Stimulated activated naive CD8-positive, alpha-beta T cell treated with anti-CD3 and anti-CD28 coated beads, Interleukin-15, Interleukin-2, amounts not matched to agents 100 ng/mL and 50 ng/mL, for 24 hours (primary cell): ENCODE data around the gene HDLBP.

ENCODE experiments used
- H3K27ac Mint-ChIP-seq: one replicate; pipeline ENCODE4 v1.8.0; 2021; ENCODE audit warnings: mild to moderate bottlenecking, mixed read lengths
- H3K27me3 Mint-ChIP-seq: one replicate; pipeline ENCODE4 v1.8.0; 2021; ENCODE audit warnings: mixed read lengths
- H3K36me3 Mint-ChIP-seq: one replicate; pipeline ENCODE4 v1.8.0; 2021; ENCODE audit warnings: low read depth, mixed read lengths
- H3K4me1 Mint-ChIP-seq: one replicate; pipeline ENCODE4 v1.8.0; 2021; ENCODE audit warnings: low read depth, mixed read lengths
- H3K4me3 Mint-ChIP-seq: one replicate; pipeline ENCODE4 v1.8.0; 2021; ENCODE audit warnings: mild to moderate bottlenecking, mixed read lengths
- H3K9me3 Mint-ChIP-seq: one replicate; pipeline ENCODE4 v1.8.0; 2021; ENCODE audit warnings: mixed read lengths

Gene HDLBP

DNA sequence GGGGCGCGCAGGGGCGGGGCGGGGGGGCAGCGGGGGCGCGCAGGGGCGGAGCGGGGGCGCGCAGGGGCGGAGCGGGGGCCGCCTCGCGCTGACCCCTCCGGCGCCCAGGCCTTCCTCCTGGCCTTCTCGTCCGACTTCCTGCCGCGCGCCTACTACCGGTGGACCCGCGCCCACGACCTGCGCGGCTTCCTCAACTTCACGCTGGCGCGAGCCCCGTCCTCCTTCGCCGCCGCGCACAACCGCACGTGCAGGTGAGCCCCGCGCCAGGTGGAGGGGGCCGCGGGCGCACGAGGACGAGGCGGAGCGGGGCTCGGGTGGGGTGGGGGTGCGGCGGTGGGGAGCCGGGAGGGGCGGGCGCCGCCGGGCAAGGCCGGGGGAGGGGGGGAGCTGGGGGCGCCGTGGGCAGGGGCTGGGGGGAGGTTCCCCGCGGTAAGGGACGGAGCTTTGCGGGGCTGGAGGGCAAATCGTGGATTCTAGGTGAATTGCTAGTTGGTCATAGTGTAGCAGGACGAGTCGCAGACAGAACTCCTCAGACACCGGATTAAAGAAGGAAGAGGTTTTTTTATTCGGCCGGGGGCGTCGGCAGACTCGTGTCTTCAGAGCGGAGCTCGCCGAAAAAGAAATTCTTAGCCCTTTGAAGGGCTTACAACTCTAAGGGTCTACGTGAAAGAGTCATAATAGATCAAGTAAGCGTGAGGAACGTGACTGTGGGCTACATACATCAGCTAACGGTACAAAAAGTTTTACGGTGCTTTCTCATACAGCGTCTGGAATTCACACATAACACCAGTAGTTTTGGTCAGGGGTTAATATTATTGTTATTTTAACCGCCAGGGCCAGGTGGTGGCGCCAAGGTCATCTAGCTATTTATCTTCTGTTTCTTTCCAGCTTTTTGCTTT, 97.1 kb downstream of the HDLBP start:
- Mint-ChIP-seq H3K27ac (peak overlapping the region; percentile 55), H3K9me3 (no peaks in the 10 kb centered on the region), H3K4me1 (peaks cover 14% of the 10 kb centered on the region), H3K4me3 (peak overlapping the region; percentile 79), H3K36me3 (no peaks in the 10 kb centered on the region), H3K27me3 (peaks cover 15% of the 10 kb centered on the region)

DNA sequence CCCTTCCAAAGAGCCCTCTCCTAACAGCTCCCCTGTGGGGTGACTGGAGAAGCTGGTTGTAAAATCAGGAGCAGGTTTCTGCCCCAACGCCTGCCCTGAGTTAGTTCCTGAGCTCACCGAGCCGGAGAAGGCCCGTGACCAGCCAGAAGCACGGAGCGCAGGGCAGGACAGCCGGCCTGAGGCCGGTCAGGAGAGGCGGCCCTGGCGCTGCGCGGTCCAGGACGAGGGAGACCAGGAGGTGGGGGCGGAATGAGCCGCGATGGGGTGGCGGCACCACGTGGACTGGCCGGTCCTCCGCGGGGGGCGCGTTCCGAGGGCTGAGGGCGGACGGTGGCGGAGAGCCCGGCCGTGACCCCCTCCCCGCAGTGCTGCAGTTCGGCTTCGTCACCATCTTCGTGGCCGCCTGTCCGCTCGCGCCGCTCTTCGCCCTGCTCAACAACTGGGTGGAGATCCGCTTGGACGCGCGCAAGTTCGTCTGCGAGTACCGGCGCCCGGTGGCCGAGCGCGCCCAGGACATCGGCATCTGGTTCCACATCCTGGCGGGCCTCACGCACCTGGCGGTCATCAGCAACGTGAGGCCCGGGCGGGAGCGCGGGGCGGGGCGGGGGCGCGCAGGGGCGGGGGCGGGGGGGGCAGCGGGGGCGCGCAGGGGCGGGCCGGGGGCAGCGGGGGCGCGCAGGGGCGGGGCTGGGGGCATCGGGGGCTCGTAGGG, 98.0 kb downstream of the HDLBP start:
- Mint-ChIP-seq H3K27ac (no peak overlapping the region), H3K4me1 (peaks cover 11% of the 10 kb centered on the region), H3K9me3 (no peaks in the 10 kb centered on the region), H3K4me3 (peak overlapping the region; percentile 69), H3K27me3 (peaks cover 15% of the 10 kb centered on the region), H3K36me3 (no peaks in the 10 kb centered on the region)

DNA sequence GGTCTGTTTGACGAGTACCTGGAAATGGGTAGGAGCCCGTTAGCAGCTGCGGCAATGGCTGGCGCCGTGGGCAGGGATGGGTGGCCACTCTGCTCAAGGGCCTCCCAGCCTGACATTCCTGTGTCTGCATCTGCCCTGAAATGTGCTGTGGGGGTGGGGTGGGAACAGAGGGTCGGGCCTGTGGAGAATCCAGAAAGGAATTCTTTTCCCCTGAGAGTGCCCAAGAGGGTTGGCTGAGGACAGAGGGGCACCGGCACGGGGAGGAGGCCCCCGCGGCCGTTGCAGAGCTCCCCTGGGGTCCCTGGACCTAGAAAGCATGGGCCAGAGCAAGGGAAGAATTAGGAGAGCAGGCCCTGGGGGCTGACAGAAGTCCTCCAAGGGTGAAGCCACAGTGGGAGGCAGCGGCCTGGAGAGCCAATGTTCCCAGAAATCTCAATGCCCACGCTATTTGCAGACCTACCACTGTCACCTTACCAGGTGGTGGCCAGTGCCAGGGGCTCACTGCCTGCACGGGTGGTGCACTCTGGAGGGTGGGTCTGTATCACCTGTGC, 99.2 kb downstream of the HDLBP start:
- Mint-ChIP-seq H3K4me1 (peaks cover 11% of the 10 kb centered on the region), H3K4me3 (peak overlapping the region; percentile 51), H3K9me3 (no peaks in the 10 kb centered on the region), H3K27ac (peak overlapping the region; percentile 57), H3K27me3 (peaks cover 15% of the 10 kb centered on the region), H3K36me3 (no peaks in the 10 kb centered on the region)

DNA sequence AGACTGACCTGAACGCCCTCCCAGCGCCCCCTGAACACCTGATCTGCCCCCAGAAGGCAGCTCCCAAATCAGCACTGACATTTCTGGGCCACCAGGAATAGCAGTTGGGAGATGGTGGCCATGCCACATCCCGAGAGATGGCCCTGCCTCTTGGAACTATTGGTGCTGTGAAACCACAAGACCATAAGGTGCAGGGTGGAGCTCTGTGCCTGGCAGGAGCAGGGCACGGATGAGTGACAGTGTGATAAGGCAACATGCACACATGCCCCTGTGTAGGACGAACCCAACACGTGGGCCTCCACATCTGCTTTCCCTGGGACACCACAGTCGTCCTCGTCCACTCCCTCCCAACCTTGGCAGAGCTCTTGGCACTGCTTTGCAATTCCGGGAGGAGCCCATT, 100.1 kb downstream of the HDLBP start:
- Mint-ChIP-seq H3K4me1 (peaks cover 11% of the 10 kb centered on the region), H3K4me3 (no peak overlapping the region), H3K27ac (no peak overlapping the region), H3K9me3 (no peaks in the 10 kb centered on the region), H3K36me3 (no peaks in the 10 kb centered on the region), H3K27me3 (peaks cover 15% of the 10 kb centered on the region)

DNA sequence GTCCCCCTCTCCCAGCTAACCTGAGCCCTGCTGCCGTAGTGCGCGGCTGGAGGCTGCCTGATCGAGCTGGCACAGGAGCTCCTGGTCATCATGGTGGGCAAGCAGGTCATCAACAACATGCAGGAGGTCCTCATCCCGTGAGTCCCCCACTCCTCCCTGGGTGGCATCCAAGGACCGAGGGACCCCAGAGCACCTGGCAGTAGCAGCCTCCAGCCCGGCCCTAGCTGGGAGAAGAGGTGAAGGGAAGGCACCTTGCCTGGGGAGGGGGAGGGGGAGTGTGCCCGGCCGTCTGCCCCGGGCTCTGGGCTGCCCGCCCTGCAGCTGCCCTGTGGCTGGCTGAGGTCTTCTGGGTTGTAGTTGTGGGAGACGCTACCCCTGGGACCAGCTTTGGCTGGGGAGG, 100.7 kb downstream of the HDLBP start:
- Mint-ChIP-seq H3K4me1 (peaks cover 11% of the 10 kb centered on the region), H3K27ac (no peak overlapping the region), H3K4me3 (no peak overlapping the region), H3K27me3 (peaks cover 12% of the 10 kb centered on the region), H3K9me3 (no peaks in the 10 kb centered on the region), H3K36me3 (no peaks in the 10 kb centered on the region)

DNA sequence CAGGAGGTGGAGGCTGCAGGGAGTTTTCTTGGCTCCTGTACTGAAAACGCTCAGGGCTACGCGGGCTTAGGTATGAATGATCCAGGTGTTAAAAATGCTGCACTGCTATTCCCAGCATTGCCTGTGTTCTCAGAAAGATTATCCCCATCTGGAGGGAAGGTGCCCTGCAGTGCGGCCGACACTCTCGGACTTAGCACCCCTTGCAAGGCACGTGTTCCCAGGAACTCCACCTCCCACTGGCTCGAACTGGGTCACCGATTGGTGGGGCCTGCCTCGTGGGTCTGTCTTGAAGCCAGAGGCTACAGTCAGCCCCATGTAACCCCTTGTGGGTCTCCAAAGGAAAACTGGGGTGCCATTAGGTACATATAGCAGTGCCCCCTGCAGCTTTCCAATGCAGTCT, 101.3 kb downstream of the HDLBP start:
- Mint-ChIP-seq H3K27me3 (peaks cover 8% of the 10 kb centered on the region), H3K9me3 (no peaks in the 10 kb centered on the region), H3K27ac (no peak overlapping the region), H3K4me3 (no peak overlapping the region), H3K4me1 (peaks cover 9% of the 10 kb centered on the region), H3K36me3 (no peaks in the 10 kb centered on the region)

DNA sequence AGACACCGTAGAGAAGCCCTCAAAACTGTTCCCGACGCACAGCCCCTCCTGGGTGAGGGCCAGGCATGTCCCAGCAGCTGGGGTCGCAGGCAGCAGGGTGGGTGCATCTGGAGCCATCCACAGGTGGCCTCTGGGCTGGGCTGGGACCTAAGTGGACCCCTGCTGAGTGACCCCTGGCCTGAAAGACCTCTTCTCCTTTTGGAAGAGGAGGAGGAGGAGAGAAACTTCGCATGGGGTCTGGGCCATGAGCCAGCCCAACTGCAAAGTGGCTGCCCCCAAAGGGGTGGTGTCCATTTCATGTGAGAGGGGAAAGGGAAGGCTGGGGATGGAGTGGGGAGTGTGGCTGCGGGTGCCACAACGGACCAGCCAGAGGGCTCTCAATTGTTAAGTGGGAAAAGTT, 101.9 kb downstream of the HDLBP start:
- no peaks in the 10 kb centered on the region for H3K9me3 Mint-ChIP-seq
- H3K4me1 Mint-ChIP-seq, result peaks cover 2% of the 10 kb centered on the region

DNA sequence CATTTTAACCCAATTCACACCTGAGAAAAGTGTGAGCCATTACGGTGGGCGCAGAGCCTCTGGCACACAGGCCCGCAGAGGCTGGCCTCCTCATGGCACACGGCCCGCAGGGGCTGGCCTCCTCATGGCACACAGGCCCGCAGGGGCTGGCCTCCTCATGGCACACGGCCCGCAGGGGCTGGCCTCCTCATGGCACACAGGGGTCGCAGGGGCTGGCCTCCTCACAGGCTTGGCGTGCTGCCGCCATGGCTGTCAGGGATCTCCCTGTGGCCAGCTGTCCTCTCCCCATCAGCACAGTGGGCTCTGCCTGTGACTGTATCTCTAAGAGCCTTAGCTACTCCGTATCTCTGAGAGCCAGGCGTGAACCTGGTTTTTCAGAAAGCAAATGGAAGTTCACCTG, 102.4 kb downstream of the HDLBP start:
- Mint-ChIP-seq H3K27me3 (no peaks in the 10 kb centered on the region), H3K4me1 (no peaks in the 10 kb centered on the region), H3K36me3 (no peaks in the 10 kb centered on the region), H3K9me3 (no peaks in the 10 kb centered on the region), H3K4me3 (no peak overlapping the region), H3K27ac (no peak overlapping the region)

More for the DNA sequence above, 101.9 kb downstream of the HDLBP start:
- no peaks in the 10 kb centered on the region for H3K36me3 Mint-ChIP-seq
- H3K4me3 Mint-ChIP-seq, result no peak overlapping the region
- peaks cover 2% of the 10 kb centered on the region for H3K27me3 Mint-ChIP-seq
- H3K27ac Mint-ChIP-seq, result no peak overlapping the region

DNA sequence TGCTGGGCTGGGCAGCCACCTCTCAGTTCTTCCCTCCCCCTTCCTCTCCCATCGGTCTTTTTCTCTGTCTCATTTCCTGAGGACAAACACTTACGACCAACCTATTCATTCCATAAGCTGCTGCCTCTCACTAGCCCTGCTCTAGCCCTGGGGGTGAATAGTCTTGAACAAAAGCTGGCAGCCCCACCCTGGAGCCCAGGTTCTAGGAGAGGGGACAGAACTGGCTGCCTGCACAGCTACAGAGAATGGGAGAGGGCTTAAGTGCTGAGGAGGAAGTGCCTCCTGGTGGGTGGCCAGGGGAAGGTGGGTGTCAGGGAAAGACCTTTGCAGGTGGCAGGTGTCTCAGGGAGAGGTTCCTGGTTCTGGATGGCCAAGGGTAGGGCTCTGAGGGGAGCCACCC, 104.2 kb downstream of the HDLBP start:
- Mint-ChIP-seq H3K27ac (no peak overlapping the region), H3K36me3 (no peaks in the 10 kb centered on the region), H3K9me3 (no peaks in the 10 kb centered on the region), H3K27me3 (no peaks in the 10 kb centered on the region), H3K4me3 (no peak overlapping the region), H3K4me1 (no peaks in the 10 kb centered on the region)

DNA sequence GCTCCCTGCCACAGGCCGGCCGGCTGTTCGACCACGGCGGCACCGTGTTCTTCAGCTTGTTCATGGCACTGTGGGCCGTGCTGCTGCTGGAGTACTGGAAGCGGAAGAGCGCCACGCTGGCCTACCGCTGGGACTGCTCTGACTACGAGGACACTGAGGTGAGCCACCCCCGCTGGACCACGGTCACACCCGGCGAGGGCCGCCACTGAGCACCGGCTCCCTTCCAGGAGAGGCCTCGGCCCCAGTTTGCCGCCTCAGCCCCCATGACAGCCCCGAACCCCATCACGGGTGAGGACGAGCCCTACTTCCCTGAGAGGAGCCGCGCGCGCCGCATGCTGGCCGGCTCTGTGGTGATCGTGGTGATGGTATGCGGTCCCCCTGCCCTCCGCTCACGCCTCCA, 106.2 kb downstream of the HDLBP start:
- no peaks in the 10 kb centered on the region for H3K4me1 Mint-ChIP-seq
- H3K4me3 Mint-ChIP-seq, result no peak overlapping the region
- no peaks in the 10 kb centered on the region for H3K9me3 Mint-ChIP-seq
- H3K36me3 Mint-ChIP-seq, result no peaks in the 10 kb centered on the region
- no peak overlapping the region for H3K27ac Mint-ChIP-seq
- H3K27me3 Mint-ChIP-seq, result no peaks in the 10 kb centered on the region

DNA sequence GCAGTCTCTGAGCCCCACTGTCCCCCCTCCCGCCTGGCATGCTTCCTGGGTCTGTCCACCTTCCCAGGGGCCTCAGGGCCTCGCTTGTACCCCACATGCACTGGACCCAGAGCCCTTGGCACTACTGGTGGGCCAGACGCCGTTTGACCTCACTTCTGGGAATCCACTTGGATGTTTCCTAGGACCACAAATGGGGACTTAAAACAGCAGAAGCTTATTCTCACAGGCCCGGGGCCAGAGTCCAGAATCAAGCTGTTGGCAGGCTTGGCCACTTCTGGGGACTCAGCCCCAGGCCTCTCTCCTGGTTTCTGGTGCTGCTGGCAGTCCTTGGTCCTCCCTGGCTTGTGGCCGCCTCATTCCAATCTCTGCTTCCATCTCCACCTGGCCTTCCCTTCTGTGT, 107.4 kb downstream of the HDLBP start:
- Mint-ChIP-seq H3K36me3 (no peaks in the 10 kb centered on the region), H3K27me3 (no peaks in the 10 kb centered on the region), H3K27ac (no peak overlapping the region), H3K9me3 (no peaks in the 10 kb centered on the region), H3K4me3 (no peak overlapping the region), H3K4me1 (no peaks in the 10 kb centered on the region)

DNA sequence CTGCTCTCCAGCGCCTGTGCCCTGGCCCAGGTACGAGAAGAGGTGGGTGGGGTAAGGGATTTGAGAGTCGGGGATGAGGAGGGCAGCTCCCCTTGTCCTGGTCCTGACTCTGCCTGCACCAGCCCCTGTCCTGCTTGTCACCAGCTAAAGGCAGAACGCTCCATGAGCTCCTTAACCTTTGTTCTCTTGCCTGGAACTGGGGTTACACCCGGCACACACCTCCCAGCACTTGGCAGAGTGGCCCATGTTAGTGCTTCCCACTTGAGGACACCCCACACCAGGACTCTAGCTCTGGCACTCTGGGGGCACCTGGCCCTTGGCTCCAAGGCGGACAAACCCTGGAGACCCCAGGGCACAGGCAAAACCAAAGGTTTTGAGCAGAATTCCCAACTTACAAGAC, 107.8 kb downstream of the HDLBP start:
- H3K36me3 Mint-ChIP-seq, result no peaks in the 10 kb centered on the region
- no peaks in the 10 kb centered on the region for H3K9me3 Mint-ChIP-seq
- no peak overlapping the region for H3K4me3 Mint-ChIP-seq
- no peaks in the 10 kb centered on the region for H3K4me1 Mint-ChIP-seq
- H3K27me3 Mint-ChIP-seq, result no peaks in the 10 kb centered on the region
- no peak overlapping the region for H3K27ac Mint-ChIP-seq

DNA sequence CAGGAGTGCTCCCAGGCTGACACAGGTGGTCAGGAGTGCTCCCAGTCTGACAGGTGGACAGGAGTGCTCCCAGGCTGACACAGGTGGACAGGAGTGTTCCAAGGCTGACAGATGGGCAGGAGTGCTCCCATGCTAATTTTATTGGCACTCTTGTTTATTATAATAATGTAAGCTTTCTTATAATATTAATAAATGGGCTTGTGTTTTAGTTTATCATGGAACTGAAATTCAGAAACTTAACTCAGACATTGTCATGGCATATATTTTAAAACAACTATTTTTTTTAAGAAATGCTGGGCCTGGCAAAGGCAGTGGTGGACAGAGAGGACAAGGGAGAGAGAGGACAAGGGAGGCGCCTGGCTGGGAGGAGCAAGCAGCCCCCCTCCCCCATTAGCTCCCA, 108.3 kb downstream of the HDLBP start:
- Mint-ChIP-seq H3K4me3 (no peak overlapping the region), H3K27me3 (no peaks in the 10 kb centered on the region), H3K27ac (no peak overlapping the region)

DNA sequence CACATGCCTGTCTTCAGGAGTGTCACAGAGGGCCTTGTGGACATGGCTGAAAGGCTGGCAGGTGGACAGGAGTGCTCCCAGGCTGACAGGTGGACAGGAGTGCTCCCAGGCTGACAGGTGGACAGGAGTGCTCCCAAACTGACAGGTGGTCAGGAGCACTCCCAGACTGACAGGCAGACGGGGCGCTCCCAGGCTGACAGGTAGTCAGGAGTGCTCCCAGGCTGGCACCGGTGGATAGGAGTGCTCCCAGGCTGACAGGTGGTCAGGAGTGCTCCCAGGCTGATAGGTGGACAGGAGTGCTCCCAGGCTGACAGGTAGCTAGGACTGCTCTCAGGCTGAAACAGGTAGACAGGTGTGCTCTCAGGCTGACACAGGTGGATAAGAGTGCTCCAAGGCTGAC, 110.4 kb downstream of the HDLBP start:
- Mint-ChIP-seq H3K27ac (no peak overlapping the region), H3K36me3 (no peaks in the 10 kb centered on the region), H3K9me3 (no peaks in the 10 kb centered on the region), H3K27me3 (no peaks in the 10 kb centered on the region), H3K4me3 (no peak overlapping the region), H3K4me1 (no peaks in the 10 kb centered on the region)

More for the DNA sequence above, 108.3 kb downstream of the HDLBP start:
- Mint-ChIP-seq H3K4me1 (no peaks in the 10 kb centered on the region), H3K36me3 (no peaks in the 10 kb centered on the region), H3K9me3 (no peaks in the 10 kb centered on the region)

DNA sequence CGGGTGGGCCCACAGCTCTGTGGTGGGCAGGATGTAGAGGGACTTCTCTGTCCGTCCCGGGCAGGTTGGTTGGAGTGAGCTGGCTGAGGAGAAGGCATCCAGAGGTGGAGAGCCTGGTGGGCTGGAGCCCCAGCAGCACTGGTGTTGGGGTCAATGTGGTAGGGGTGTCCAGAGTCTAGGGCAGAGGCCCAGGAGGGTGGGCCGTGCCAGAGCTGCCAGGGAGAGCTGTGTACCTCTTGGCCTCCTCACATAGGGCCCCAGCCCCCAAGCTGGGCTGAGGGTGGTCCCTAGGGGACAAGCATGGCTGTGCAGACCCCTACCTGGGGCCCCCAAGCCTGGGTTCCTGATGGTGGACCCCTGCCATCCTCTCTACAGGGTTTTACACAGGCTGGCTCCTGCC, 111.0 kb downstream of the HDLBP start:
- H3K36me3 Mint-ChIP-seq, result no peaks in the 10 kb centered on the region
- H3K4me3 Mint-ChIP-seq, result no peak overlapping the region
- no peaks in the 10 kb centered on the region for H3K4me1 Mint-ChIP-seq
- no peaks in the 10 kb centered on the region for H3K9me3 Mint-ChIP-seq
- H3K27me3 Mint-ChIP-seq, result no peaks in the 10 kb centered on the region
- no peak overlapping the region for H3K27ac Mint-ChIP-seq
